A549 treated with CORT108297 at 1 μM for 4 hours (cell line): ENCODE data around the gene VTCN1. TPM values are rescaled to one million over a fixed set of nuclear protein-coding genes. Genes with fewer than 3 reads are reported as not detected.

Source experiments
- total RNA-seq: library from RNA; stranded (reverse); fragments of 200-300 nt; extraction: Qiagen RNA extraction; gene quantifications from 5 replicates; pipeline ENCODE4 v1.2.3, GENCODE V29; 2022

Gene VTCN1, protein sequence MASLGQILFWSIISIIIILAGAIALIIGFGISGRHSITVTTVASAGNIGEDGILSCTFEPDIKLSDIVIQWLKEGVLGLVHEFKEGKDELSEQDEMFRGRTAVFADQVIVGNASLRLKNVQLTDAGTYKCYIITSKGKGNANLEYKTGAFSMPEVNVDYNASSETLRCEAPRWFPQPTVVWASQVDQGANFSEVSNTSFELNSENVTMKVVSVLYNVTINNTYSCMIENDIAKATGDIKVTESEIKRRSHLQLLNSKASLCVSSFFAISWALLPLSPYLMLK
- total RNA-seq, result 0.05 to 0.10 TPM (median 0.07 TPM) in 4 of 5 replicates, not detected in the other

DNA sequence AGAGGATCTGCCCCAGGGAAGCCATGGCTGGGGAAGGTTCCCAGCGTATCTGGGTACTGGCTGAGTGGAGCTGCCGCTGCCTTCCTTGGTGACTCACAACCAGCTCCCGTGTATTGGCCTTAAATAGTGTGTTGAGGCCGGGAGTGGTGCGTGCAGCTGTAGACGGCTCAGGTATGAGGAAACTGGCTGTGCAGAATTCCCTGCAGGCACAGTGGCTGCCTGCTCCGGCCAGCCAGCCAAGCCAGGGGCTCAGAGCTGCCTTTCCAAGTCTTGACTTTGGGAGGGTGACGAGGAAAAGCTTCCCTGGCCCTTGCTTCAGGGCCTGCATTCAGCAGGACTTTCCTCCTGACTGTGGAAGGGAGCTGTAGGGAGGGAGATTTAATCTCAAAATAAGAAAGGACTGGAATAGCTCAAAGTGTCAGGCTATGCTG is at the start of gene VTCN1:
TSS of gene VTCN1 (minus strand) at position 97 of the 431 bp plus-strand sequence. CDS start at position 25, 72 bp downstream.

DNA sequence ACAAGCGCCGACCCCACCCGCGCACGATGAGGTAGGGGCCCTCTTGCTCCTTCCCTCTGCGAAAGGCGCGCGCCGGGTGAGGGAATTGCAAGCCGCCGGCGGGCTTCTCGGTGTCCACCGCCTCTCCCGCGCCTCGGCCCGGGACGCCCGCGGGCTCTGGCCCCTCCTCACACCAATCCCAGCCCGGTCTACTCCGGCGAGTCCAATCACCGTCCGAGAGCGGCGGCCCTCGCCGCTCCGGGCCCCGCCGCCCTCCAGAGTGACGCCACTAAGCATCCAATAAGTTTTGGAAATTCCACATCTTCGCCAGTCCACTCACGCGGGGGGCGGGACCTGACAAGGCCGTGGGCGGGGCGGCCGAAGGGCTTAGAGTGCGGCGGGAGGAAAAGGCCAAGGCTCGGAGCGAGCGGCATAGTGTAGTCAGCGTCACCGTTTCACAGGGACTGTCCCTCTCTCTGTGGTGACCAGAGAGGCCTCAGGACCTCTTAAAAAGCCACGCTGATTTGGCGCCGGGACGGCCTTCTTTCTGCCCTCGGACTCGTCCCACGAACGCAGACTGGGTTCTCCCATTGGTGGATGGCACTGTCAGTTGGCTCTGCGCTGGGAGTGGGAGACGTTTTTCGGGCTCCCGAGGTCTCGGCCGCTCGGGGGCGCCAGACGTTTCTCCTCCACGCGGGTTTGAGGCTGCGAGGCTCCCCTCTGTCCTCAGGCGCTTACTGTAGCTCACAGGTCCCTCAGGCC is 89.0 kb downstream of the VTCN1 start, which contains the start of gene TRIM45:
TSS of gene TRIM45 (minus strand) at position 161 of the 741 bp plus-strand sequence. CDS start 548 bp downstream, outside the sequence.

Other genes with a start within 250 kb of the VTCN1 start
- gene CD101, start 209.2 kb downstream of the VTCN1 start, total RNA-seq, result 0.10 to 0.46 TPM (median 0.29 TPM) in 5 replicates
- 14.6 to 22.5 TPM (median 21.2 TPM) in 5 replicates for gene TTF2, start 150.6 kb downstream of the VTCN1 start, total RNA-seq
- gene TRIM45, start 89.2 kb downstream of the VTCN1 start, total RNA-seq, result 1.1 to 1.6 TPM (median 1.5 TPM) in 5 replicates
- 5.0 to 7.6 TPM (median 7.1 TPM) in 5 replicates for gene MAN1A2, start 156.5 kb upstream of the VTCN1 start, total RNA-seq